Measurements from ENCODE around the gene SULT1E1. TPM values are rescaled to one million over a fixed set of nuclear protein-coding genes. Genes with fewer than 3 reads are reported as not detected.

The SULT1E1 gene
- total RNA-seq, 1 donor from 2014 or later, result not detected

- H3K4me3 ChIP-seq, result no peak overlapping the region
- intact Hi-C loops (cut with micrococcal nuclease), result no loop called here
- no peaks in the 10 kb centered on the region for H3K9me3 ChIP-seq (replicated peaks)
- no peak for DNase-seq
- no peaks in the 10 kb centered on the region for H3K36me3 ChIP-seq
- no peaks in the 10 kb centered on the region for H3K27me3 ChIP-seq (ENCODE audit: low read depth)
- H3K4me1 ChIP-seq, result no peaks in the 10 kb centered on the region
- no peak for TF ChIP-seq CTCF (IDR thresholded peaks at IDR 0.05; ENCODE audit: borderline replicate concordance)
- no peak overlapping the region for H3K27ac ChIP-seq (replicated peaks)
Measured at GRCh38 chr4:69860521-69861298, 765 bp upstream of the SULT1E1 start.

DNA sequence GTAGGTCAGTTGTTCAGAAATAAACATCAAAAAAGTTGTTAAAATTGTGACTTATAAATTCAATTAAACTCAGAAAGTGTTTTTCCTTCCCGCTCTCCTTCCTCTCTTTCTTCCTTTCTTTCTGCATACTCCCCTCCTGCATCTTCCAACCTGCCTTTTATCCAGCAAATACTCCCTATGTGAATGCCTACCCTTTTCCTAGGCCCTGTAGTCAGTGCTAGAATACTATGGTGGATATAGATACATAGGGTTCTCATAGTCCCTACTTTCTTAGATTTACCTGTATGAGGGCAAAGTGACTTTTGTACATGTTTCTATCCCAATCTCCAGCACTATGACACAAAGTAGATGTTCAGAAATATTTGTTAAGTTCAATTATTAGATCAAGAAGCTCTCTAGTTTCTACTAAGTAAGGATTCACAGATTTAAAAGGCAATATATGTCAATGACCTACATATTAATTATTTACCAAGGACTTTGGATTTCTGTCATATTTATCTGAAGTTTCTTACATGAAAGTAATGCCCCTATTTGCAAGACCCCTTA lies 732 bp downstream of the SULT1E1 start:
- intact Hi-C loops (cut with micrococcal nuclease), result no loop called here
- H3K36me3 ChIP-seq, result no peaks in the 10 kb centered on the region
- TF ChIP-seq CTCF (IDR thresholded peaks at IDR 0.05; ENCODE audit: borderline replicate concordance), result no peak
- H3K4me1 ChIP-seq, result no peaks in the 10 kb centered on the region
- H3K9me3 ChIP-seq (replicated peaks), result no peaks in the 10 kb centered on the region
- H3K4me3 ChIP-seq, result no peak overlapping the region
- no peaks in the 10 kb centered on the region for H3K27me3 ChIP-seq (ENCODE audit: low read depth)
- DNase-seq, result no peak
- H3K27ac ChIP-seq (replicated peaks), result no peak overlapping the region

- H3K27me3 ChIP-seq (ENCODE audit: low read depth), result no peaks in the 10 kb centered on the region
- no peaks in the 10 kb centered on the region for H3K36me3 ChIP-seq
- no peak overlapping the region for H3K4me3 ChIP-seq
- no peaks in the 10 kb centered on the region for H3K9me3 ChIP-seq (replicated peaks)
- no peak for DNase-seq
- no peaks in the 10 kb centered on the region for H3K4me1 ChIP-seq
- H3K27ac ChIP-seq (replicated peaks), result no peak overlapping the region
- intact Hi-C loops (cut with micrococcal nuclease), result no loop called here
- TF ChIP-seq CTCF (IDR thresholded peaks at IDR 0.05; ENCODE audit: borderline replicate concordance), result no peak
Measured at GRCh38 chr4:69858690-69859089, 1.3 kb downstream of the SULT1E1 start.

GRCh38 chr4:69855822-69856221 lies 4.1 kb downstream of the SULT1E1 start:
- intact Hi-C loops (cut with micrococcal nuclease), result no loop called here
- no peaks in the 10 kb centered on the region for H3K27me3 ChIP-seq (ENCODE audit: low read depth)

GRCh38 chr4:69849969-69850368 lies 10.0 kb downstream of the SULT1E1 start:
- TF ChIP-seq CTCF (IDR thresholded peaks at IDR 0.05; ENCODE audit: borderline replicate concordance), result no peak
- no peaks in the 10 kb centered on the region for H3K9me3 ChIP-seq (replicated peaks)
- H3K36me3 ChIP-seq, result no peaks in the 10 kb centered on the region
- H3K4me1 ChIP-seq, result no peaks in the 10 kb centered on the region
- H3K4me3 ChIP-seq, result no peak overlapping the region
- intact Hi-C loops (cut with micrococcal nuclease), result no loop called here
- H3K27ac ChIP-seq (replicated peaks), result no peak overlapping the region
- no peaks in the 10 kb centered on the region for H3K27me3 ChIP-seq (ENCODE audit: low read depth)
- no peak for DNase-seq

More at GRCh38 chr4:69855822-69856221, 4.1 kb downstream of the SULT1E1 start:
- Histone ChIP-seq H3K4me3 (no peak overlapping the region), H3K36me3 (no peaks in the 10 kb centered on the region), H3K27ac (replicated peaks) (no peak overlapping the region), H3K4me1 (no peaks in the 10 kb centered on the region), H3K9me3 (replicated peaks) (no peaks in the 10 kb centered on the region)
- DNase-seq, result no peak
- no peak for TF ChIP-seq CTCF (IDR thresholded peaks at IDR 0.05; ENCODE audit: borderline replicate concordance)

Measured in left ventricle myocardium inferior (tissue), 1 donor.